ENCODE measurements around the gene JPH4.
A peak's percentile ranks its signal among the peaks of the same experiment; 100 is the strongest.

JPH4 gene

DNA sequence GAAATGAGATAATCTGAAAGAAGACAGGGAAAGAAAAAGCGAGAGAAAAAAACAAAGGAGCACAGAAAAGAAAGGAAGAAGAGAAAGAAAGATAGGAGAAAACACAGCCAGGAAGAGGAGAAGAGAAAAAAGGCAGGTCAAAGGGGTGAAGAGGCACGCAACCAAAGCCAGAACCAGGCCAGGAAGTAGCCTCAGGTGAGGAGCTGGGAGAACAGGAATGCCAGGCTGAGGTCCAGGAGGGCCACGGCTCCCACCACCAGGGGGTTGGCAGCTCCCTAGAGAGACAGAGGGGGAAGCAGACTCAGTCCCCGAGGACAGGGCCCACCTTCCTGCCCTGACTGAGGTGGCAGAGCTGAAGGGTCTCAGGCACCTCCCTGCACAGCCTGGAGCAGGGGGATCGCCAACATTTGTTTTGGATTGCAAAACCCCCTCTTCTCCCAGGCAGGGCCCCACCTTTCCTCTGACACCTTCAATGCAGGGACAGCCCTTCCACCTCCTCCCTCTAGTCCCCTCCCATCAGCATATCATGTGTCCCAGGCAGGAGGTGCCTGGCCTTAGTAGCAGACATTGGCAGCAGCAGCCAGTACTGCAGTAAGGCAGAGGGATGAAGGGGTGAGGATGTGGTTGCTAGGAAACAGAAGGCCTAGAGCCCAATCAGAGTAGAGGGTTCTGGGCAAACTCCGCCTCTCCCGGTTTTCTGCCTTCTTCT is 9.0 kb downstream of the JPH4 start:
- no peak for TF ChIP-seq ZFX (IDR thresholded peaks at IDR 0.05; ENCODE audit: borderline replicate concordance)
- TF ChIP-seq, protein P1, sequence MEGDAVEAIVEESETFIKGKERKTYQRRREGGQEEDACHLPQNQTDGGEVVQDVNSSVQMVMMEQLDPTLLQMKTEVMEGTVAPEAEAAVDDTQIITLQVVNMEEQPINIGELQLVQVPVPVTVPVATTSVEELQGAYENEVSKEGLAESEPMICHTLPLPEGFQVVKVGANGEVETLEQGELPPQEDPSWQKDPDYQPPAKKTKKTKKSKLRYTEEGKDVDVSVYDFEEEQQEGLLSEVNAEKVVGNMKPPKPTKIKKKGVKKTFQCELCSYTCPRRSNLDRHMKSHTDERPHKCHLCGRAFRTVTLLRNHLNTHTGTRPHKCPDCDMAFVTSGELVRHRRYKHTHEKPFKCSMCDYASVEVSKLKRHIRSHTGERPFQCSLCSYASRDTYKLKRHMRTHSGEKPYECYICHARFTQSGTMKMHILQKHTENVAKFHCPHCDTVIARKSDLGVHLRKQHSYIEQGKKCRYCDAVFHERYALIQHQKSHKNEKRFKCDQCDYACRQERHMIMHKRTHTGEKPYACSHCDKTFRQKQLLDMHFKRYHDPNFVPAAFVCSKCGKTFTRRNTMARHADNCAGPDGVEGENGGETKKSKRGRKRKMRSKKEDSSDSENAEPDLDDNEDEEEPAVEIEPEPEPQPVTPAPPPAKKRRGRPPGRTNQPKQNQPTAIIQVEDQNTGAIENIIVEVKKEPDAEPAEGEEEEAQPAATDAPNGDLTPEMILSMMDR (IDR thresholded peaks at IDR 0.05), result no peak
- no peak overlapping the region for H3K27ac ChIP-seq

- no peak for TF ChIP-seq ZFX (IDR thresholded peaks at IDR 0.05; ENCODE audit: borderline replicate concordance)
- TF ChIP-seq, protein P1 (IDR thresholded peaks at IDR 0.05), result peak; percentile 34
Measured at GRCh38 chr14:23568600-23569331, 9.8 kb downstream of the JPH4 start.

GRCh38 chr14:23568021-23568599 is 10.5 kb downstream of the JPH4 start:
- peak overlapping the region; percentile 83 for H3K27ac ChIP-seq

More at GRCh38 chr14:23568600-23569331, 9.8 kb downstream of the JPH4 start:
- 0 out of 2 replicates have a peak overlapping the region, but pooled peaks have one; percentile 83 for H3K27ac ChIP-seq

GRCh38 chr14:23567186-23568020 is 11.2 kb downstream of the JPH4 start, which contains the start of gene AP1G2:
AP1G2 (minus strand) TSS chr14:23567791; CDS start chr14:23567314, 477 bp downstream.
- H3K27ac ChIP-seq, result peak within 1 kb of the TSS; percentile 83

More at GRCh38 chr14:23568021-23568599, 10.5 kb downstream of the JPH4 start:
- TF ChIP-seq, protein P1 (IDR thresholded peaks at IDR 0.05), result no peak
- TF ChIP-seq ZFX (IDR thresholded peaks at IDR 0.05; ENCODE audit: borderline replicate concordance), result no peak

GRCh38 chr14:23566778-23567185 is 11.8 kb downstream of the JPH4 start:
- TF ChIP-seq ZFX (IDR thresholded peaks at IDR 0.05; ENCODE audit: borderline replicate concordance), result no peak
- TF ChIP-seq, protein P1 (IDR thresholded peaks at IDR 0.05), result no peak
- H3K27ac ChIP-seq, result peak overlapping the region; percentile 83

More at GRCh38 chr14:23567186-23568020, 11.2 kb downstream of the JPH4 start, which contains the start of gene AP1G2:
- TF ChIP-seq ZFX (IDR thresholded peaks at IDR 0.05; ENCODE audit: borderline replicate concordance), result no peak
- TF ChIP-seq, protein P1 (IDR thresholded peaks at IDR 0.05), result no peak

DNA sequence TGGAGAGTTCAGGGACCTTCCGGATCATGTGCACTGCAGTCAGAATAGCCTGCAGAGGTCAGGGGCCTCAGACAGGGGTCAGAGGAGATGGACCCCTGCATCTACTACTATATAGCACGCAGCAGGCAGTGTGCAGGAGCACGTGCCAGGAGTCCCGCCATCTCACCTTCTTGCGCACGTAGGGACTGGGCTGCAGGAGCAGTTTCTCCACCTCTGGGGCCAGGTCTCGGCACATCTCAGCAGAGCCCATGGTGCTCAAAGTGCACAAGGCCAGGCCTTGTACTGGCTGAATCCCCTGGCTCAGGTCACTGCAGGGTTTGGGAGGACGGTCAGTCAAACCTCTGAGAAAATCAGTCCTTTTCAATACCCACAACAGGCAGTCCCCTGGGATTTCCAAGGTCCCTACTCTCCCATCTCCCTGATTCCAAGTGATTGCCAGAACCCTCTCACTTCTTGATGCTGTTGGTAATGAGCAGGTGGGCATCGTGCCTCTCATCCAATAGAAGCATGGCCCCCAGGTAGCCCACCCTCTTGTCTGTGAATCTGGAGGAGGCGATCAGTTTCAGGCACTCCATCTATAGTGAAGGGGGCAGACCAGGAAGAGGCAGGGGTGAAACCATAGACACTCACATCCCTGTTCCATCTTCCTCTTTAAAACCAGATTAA is 12.3 kb downstream of the JPH4 start:
- TF ChIP-seq, protein P1 (IDR thresholded peaks at IDR 0.05), result no peak
- TF ChIP-seq ZFX (IDR thresholded peaks at IDR 0.05; ENCODE audit: borderline replicate concordance), result no peak
- H3K27ac ChIP-seq, result peak overlapping the region; percentile 83
